ENCODE data around the gene DNM3. TPM values are rescaled to one million over a fixed set of nuclear protein-coding genes. Genes with fewer than 3 reads are reported as not detected.

DNM3 gene
- total and polyA plus RNA-seq, 2 experiments from 2014 or later = 5.2 to 12.2 TPM

GRCh38 chr1:172041102-172041501 is 199.8 kb downstream of the DNM3 start:
- Histone ChIP-seq H3K79me2 (replicated peaks; ENCODE audit: insufficient read depth) (no peaks in the 10 kb centered on the region), H3K4me3 (no peak overlapping the region), H3K4me1 (ENCODE audit: insufficient read depth) (no peaks in the 10 kb centered on the region), H3K27me3 (ENCODE audit: insufficient read depth) (no peaks in the 10 kb centered on the region), H3K36me3 (ENCODE audit: insufficient read depth) (no peaks in the 10 kb centered on the region), H3K27ac (ENCODE audit: low read depth) (no peak overlapping the region), H4K20me1 (replicated peaks; ENCODE audit: insufficient read depth) (no peaks in the 10 kb centered on the region), H3K9me2 (ENCODE audit: insufficient read depth) (peaks cover 2% of the 10 kb centered on the region; the same call in 1 of the 2 replicates), H3F3A (replicated peaks; ENCODE audit: low read depth) (no peaks in the 10 kb centered on the region), H2AFZ (no peak overlapping the region), H3K4me2 (no peak overlapping the region)
- Mint-ChIP-seq H3K4me1 (peaks cover 6% of the 10 kb centered on the region), H3K27me3 (ENCODE audit: insufficient read depth, low read depth, poor library complexity) (no peaks in the 10 kb centered on the region), H3K36me3 (ENCODE audit: low read depth) (no peaks in the 10 kb centered on the region), H3K27ac (no peak overlapping the region), H3K4me3 (no peak overlapping the region), H3K9me3 (no peaks in the 10 kb centered on the region)
- peak; percentile 14 for DNase-seq (ENCODE audit: low spot score)
- TF ChIP-seq ZNF331 (CRISPR knock-in tag; IDR thresholded peaks at IDR 0.05; ENCODE audit: low read depth) (no peak), ZNF114 (CRISPR knock-in tag; IDR thresholded peaks at IDR 0.05) (no peak), EZH2phosphoT487 (IDR thresholded peaks at IDR 0.05; ENCODE audit: unreplicated experiment) (no peak), REST (IDR thresholded peaks at IDR 0.05; ENCODE audit: unreplicated experiment) (no peak), POLR2AphosphoS5 (IDR thresholded peaks at IDR 0.05; ENCODE audit: low read depth) (no peak), JUNB (IDR thresholded peaks at IDR 0.05; ENCODE audit: unreplicated experiment) (no peak), CTCF (conservative IDR thresholded peaks at IDR 0.05; ENCODE audit: low read depth in 2 of 2) (no peak), ZNF462 (CRISPR knock-in tag; IDR thresholded peaks at IDR 0.05) (no peak), CREB1 (CRISPR knock-in tag; IDR thresholded peaks at IDR 0.05; ENCODE audit: low read depth) (no peak)
- ATAC-seq = peak; percentile 42
